NCI-H2107 treated with DMSO at 0.1 percent for 48 hours (cell line): ENCODE measurements around the gene LRRTM3.

Experiments used
- DNase-seq: peaks from one replicate; lab custom pipeline; 2025; ENCODE audit not compliant: unreplicated experiment; lab: John Stamatoyannopoulos, UW

Gene LRRTM3

DNA sequence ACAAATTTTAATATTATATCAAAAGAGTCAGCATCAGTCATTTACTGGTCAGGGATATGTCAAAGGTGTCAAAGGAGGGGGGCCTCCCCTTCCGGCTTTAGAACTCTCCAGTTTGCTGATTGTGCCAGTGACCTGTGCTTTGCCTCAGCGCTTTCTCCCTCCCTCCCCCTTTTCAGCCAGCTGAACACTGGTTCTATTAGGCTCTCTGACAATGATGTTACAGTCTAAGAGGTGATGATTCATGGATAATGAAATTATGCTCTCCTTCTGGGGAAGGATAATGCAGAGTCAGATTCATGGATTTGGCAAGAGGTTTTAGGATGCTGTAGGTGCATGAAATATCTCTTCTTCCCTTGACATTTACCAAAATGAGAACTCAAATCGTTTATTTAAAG, 6.1 kb downstream of the LRRTM3 start:
- DNase-seq, result no peak

DNA sequence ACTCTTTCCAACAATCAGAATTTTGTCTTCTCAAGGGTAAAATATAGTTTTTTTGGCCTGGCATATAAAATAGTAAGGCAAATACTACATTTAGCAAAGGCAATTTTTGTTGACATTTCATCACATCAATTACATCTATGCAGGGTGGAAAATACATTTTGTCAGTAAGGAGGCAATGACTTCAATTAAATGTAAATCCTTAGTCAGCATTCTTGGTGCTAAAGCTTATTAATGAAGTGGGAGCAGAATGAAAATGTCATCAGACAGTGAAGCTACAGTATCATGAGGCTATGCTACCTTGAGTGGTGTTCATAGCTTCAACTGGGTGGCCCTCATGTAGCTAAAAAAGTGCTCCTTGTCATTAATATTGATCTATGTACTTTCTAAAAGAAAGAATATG, 8.9 kb downstream of the LRRTM3 start:
- no peak for DNase-seq

DNA sequence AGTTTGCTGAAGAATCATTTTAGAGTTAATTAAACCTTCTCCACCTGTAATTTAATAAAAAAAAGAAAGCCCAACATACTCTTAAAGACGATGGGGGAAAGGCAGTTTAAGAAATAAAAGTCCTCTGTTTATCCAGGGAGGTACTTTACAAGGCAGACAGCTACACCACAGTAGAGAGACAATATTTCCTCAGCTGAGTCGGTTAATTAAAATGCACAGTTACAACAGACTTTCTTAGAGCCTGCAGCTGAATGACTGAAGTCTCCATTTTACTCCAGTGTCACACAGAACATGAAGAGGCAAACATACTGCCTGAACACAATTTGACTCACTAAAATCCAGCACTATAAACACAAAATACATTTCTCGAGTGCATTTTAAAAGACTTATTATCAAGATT, 15.1 kb downstream of the LRRTM3 start:
- DNase-seq, result no peak

DNA sequence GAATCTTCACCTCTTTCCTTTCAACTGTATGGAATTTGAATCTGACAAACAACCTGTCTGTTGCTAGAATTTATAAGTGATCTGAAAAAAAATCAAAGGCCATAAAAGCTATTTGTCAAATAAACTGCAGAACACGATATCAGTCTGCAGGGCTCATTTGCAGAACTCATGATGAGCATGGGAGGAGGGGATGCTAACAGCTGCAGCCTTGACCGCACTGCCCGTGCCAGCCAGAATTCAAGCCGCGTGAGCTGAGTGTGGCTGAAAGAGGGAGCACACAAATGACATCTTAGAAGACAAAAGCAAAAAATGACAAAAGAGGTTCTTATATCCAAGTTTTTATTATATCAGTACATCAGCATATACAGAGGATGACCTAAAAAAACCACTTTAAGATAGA, 15.7 kb downstream of the LRRTM3 start:
- no peak for DNase-seq

DNA sequence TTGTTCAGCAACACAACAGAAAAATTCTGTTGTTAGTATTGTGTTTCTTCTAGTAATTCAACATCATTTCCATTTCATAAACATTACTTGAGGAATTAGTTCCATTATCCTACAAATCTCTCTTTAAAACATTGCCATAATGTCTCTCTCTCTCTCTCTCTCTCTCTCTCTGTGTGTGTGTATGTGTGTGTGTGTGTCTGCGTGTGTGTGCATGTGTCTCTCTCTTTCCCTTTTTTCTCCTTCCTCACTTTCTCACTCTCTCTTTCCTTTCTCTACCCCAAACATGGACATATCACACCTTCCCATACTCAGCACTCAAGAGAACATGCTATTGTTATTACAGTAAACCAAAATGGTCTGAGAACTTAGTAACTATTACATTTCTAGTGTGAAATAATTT, 16.6 kb downstream of the LRRTM3 start:
- no peak for DNase-seq

DNA sequence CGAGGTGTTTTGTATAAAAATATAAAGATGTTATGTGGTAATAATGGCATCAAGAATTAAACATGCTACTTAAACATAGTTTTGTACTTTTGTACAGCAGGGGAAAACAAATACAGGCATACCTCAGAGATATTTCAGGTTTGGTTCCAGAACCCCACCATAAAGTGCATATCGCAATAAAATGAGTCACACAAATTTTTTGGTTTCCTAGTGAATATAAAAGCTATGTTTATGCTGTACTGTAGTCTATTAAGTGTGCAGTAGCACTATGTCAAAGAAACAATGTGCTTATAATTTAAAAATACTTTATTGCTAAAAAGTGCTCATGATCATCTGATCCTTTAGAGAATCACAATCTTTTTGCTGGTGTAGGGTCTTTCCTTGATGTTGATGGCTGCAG, 17.8 kb downstream of the LRRTM3 start:
- DNase-seq, result no peak

DNA sequence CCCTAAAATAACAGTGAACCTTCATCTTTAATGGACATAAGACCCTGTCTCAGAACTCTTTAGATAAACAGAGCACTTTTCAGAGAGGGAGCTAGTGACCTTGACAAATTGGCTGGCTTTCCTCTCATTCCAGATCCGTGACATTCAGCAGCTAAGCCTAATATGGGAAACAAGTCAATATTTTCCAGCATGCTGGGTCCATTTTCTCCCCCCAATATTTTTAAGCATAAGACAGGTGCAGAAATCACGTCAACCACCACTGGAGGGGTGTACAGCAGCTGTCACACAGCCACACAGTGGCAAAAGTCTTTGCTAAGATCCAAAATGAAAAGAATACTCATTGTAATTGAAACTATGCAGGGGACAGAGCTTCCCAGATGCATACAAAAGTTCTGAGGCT, 26.1 kb downstream of the LRRTM3 start:
- no peak for DNase-seq

DNA sequence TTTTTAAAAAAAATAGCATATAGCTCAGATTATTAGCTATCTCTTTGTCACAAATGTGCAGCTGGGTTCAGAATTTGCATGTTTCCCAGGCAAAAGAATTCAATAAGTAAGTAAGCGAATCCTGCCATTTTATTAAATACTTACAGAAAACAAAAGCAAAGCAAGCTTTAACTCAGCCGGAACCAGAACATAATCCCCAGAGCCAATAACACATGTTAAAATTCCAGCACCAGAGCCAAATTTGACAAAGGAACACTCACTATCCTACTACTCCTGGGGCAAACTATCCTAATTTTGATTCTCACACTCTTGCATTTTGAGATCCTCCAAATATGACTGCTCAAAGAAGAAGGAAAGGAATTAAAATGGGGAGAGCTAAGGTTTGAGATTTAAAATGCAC, 32.6 kb downstream of the LRRTM3 start:
- DNase-seq, result no peak

DNA sequence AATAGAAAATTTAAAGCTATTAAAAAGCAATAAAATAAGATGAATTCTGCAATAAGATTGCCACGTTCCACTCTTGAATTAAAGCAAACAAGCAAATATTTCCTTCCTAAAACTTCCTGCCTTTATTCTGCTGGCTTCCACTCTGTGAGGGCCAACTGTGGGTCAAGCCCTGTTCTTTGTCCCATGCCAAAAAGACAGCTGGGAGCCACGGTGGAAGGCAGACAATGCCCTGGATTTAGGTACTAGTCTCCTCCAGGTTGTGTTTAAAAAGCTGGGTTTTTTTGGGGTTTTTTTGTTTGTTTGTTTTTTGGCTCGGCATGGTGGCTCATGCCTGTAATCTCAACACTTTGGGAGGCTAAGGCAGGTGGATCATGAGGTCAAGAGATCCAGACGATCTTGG, 39.1 kb downstream of the LRRTM3 start:
- no peak for DNase-seq

DNA sequence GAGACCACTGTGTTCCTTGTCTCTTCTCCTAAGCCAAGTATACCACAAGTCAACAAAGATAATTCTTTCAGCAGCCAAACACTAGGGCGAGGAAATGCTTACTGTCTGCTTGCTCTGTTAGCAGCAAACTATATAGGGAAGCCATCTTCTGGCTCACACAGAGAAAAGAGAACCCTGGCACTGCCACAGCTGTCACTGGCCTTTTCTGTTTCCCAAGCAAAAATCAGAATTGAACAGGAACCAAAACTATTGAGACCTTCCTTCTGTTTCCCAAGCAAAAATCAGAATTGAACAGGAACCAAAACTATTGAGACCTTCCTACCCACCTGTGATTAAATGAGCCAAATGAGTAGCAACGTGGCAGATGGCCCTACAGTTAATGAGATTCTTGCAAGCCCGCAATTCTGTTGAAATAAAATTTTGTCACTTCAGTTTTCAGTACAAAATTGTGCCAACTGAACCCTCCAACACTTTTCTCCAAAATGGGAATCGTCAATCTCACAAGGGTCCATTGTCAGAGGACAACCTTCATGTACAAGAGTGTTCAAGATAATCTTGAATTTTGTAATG, 54.5 kb downstream of the LRRTM3 start:
- no peak for DNase-seq

DNA sequence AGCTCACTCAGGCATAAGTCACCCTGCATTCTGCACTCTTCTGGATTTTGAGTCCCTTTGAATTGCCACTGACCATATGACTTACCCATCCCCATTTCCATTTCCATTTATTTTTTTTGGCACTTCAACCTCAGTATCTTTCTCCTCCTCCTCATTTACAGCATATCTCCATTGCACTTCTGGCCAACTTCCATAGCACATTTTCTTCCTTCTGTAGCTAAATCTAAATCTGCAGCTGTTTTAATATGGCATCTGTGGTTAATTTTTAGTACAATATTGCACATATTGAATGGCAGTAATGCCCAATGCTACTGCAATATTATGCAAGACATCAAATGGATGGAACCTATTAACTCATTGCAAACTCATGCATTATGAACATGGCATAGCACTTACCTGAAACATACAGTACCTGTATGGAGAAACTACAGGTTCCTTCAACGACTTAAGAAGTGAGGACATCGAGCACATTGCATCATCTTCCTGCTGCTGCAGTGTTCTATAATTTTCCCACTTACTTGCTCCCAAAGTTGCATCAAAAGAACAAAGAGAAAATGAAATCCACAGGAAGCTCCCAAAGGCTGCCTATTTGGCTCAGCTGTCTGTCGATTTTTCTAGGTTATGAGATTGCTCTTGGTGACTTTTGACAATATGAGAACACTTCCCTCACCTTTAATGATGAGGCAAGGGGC, 55.7 kb downstream of the LRRTM3 start:
- no peak for DNase-seq

DNA sequence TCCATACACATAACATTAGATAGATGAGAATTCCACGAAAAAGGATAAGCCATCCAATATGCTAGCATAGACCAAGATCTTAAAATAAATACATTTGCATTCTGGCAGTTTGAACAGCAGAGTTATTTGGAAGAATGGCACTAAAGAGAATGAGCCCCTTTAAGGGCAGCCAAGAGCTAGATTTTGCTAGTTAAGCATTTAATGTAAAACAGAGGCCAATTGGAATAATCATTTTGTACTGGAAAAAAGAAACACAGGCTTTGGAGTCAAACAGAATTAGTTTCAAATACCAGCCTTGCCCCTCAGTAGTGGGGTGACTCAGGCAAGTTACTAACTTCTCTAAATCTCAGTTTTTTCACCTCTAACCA, 56.2 kb downstream of the LRRTM3 start:
- DNase-seq, result no peak

DNA sequence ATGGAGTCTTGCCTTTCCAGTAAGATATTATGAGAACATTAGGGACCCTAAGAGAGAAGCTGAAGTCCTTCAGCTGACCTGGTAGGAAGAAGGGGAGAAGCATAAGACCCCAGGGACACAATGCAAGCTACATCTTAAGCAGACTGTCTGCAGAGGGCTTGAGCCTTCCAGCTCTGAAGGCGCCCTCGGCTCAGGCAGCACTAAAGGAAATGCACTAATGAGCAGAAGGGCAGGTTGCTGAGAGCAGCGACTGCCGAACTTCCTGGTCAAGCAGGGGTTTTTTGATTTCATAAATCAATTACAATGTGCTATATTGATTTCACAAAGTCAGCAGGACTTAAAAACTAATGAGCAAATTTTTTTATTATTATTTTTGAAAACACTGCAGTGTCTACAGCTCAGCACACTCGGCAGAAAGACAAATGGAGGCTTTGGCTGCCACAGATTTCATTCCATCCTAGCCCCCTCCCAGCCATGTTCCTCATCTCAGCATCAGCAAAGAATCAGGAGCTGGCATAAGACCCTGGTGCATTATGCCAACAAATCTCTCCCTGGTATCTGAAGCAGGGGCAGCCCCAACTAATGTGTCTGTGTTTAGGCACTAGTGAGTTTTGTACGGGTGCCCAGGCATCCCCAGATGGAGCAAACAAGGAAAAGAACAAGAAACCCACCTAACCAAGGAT, 57.1 kb downstream of the LRRTM3 start:
- no peak for DNase-seq

DNA sequence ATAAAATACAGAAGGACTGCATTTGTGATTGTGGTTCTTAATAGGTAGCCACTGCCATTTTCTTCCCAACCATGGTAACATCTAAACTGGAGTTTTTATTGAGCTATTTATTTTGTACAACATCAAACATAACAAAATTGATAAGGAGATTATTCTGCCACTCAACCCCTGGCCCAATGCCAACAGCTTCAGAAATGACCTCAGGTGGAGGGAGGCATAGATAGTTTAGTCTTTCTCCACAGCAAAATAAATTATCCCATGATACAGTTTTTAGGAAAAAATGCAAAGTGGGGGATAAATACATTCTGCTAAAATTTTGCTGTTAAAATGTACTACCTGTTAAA, 57.6 kb downstream of the LRRTM3 start:
- no peak for DNase-seq

DNA sequence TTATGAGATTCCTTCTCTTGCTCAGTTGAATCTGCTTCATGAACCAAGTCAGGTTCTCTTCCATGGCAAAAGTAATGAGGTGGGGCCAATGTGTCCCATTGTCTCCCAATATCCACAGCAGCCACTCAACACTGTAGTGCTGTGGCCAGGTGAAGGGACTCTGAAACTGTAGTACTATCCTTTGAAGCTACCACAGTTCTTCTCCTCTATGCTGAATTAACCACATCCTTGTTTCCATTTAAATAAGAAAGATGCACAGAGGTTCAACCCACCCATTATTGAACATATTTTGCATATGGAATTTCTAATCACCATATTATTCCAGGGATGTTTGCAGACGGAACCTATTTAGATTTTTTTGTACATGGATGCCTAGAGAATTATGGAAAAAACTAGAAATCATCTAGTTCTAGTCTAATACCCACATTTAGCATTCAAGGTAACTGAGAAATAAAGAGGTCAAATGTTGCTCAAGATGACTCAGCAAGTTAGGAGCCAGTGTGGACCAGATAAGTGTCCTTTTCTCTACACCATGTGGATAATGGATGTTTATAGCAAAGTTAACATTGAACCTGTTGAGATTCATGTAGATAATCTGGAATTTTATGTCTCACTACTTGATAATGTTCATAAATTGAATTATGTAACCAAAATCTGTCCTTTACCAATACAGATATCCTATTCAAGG, 64.5 kb downstream of the LRRTM3 start:
- DNase-seq, result no peak

DNA sequence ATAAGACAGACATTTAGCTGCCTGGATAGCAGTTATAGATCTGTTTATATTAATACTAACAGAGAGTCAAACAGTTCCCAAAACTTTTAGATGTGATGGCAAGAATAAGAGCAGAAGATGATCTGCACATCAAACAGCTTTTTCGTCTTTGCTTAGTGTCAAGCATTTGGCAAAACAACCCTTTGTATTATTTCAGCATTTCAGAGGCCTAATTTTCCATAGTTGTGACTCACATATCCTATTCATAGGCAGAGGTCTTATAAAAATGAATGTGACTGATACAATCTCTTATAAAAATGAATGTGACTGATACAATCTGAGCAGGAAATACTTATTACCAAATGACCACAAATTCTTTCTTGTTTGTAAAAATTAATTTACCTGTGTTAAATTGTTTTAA, 71.2 kb downstream of the LRRTM3 start:
- DNase-seq, result no peak

DNA sequence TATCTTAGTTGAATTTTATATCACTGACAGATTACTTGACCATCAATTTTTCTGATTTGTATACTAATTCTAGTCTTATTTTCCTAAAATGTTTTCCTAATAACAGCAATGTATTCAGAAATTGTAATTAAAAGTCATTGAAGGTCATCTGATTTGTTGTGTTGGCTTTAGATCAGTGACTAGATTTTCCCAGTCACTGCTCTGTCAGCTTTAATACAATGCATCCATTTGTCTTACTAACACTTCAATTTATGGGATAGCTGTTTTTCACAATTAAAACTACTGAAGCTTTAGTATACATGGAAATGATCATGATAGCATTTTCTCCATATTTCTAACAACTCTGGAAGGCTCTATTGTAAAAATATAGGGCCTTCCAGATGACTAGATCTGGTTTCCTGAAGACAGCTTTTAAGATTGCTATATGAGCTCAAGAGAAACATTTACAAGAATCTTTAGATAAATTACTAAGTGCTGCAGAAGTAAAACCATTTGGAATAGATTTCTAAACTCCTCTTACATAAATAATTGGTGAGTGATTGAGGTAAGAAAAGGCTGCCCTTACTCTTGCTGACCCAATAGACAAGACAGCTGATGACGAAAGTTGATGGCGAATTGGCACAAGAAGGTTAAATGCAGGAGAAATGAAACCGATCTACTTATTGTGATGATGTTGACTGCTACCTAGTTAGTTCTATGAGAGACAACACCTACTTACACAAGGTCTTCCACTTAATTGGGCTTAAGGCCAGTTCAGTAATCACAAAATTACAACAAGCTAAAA, 74.1 kb downstream of the LRRTM3 start:
- no peak for DNase-seq

DNA sequence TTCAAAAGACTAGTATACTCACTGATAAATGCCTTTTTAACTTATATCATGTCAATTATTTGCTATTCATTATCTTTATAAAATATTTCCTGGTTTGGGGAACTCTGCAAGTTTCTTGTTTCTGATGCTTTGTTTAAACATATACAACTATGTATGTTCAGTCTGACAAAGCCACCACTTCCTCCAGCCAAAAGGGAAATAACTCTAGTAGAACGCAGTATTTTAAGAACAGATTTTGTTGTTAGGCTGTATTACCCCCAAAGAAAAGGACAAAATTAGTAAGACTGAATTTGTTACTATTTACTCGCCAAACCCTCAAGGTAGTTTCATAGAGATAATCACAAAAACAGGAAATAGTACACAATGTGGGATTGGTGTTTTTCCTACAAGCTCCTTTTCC, 78.9 kb downstream of the LRRTM3 start:
- no peak for DNase-seq

DNA sequence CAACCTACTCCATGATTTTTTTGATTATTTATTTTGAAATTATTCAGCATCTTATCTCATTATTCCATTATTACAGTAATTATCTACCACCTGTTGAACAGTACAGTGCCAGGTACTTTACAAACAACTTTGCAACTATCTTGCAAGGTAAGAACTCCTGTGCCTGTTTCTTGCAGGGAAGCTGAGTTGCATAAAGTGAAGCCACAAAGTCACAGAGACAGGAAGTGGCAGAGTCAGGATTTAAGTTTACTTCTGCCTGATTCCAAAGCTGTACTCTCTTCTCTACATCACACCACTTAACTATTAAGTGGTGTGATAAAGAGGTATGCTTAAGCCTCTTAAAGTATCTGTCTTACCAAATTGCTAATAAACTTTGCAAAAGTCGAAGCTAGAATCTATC, 80.1 kb downstream of the LRRTM3 start:
- no peak for DNase-seq

DNA sequence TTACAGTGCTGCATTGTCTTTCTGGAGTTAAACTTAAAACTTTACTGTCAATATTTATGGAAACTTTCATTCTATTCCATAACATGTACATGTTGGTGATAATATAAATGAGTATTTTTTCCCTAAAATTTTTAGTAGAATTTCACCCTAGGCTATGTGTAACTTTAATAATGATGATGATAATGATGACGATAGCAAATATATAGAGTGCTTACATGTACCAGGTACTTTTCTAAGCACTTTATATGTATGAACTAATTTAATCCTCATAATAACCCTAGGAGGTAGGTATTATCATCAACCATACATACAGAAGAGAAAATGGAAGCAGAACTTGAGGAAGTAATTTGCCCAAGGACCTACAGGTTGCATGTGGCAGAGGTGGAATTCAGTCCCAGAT, 85.6 kb downstream of the LRRTM3 start:
- no peak for DNase-seq

DNA sequence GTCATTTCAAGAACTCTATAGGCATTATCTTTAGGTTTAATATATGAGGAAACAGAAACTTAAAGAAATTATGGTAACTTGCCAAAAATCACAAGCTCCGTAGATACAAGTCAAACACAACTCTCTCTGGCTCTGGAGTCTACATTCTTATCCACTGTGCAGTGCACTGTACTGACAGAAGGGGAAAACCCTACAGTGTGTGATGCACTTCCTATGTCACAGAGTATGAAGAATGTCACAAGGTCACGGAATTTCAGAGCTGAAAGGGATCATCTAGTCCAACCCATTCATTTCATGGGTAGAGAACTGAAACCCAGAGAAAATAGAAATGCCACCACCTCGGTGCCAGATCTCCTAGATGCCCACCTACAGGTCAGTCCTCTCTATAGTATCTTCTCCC, 86.1 kb downstream of the LRRTM3 start:
- DNase-seq, result no peak

DNA sequence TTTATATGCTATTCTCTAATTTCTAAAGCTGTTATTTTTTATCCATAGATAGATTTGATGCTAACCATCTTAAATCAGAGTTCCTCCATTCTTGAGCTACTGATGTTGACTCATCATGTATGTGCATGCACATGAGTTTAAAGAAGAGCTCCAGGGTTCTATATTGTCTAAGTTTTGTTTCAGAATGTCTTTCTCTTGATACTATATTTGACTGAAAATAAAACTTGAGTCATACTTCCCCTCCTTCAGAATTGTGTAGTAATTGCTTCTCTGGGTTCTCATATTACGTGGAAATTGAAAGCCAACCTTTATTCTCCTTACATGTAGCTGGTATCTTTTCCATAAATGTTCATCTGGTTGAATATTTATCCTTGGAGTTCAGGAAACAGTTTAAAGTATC, 89.4 kb downstream of the LRRTM3 start:
- no peak for DNase-seq
